Left hindlimb (tissue), 1 donor: ENCODE data around the gene COL11A2.

ENCODE experiments used
- DNase-seq: peaks from one replicate; pipeline ENCODE4 v3.0.0-alpha.2; 2018

COL11A2 gene

DNA sequence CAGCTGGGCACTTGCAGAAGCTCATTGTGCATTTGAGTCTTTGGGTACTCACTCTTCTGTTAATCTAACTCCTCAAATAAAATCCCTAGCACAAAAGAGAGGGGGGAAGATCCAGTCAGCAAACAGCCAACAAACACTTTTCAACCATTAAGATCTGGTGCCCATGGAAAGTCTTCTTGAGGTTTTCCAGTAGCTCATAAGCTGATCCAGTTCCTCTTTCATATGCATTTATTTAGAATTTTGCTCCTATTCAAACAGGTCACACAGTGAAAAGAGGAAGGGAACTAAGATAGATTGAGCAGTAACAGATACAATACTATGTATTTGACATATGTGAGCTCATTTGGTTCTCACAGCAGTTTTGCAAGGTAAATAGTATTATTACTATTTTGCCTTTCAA, 77.9 kb downstream of the COL11A2 start:
- no peak for DNase-seq

DNA sequence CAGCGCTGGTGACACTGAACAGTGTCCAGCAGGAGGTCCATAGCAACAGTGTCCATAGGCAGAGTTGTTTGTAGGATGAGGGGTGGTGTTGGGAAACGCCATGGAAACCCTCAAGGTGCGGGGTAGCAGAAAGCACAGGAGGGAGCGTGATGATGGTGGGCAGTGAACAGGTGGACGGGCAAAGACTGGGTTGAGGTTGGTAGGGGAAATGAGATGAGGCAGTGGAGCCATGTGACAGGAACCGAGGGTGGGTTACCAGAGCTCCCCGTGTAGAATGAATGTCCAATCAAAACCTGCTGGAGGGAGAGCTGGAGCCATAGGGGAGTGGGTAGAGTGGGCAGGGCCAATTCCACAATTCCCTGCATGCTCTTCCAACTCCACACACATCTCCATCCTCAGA, 78.5 kb downstream of the COL11A2 start:
- no peak for DNase-seq
